Type B pancreatic cell (in vitro differentiated cells): ENCODE results near the gene TNFSF15. TPM values are rescaled to one million over a fixed set of nuclear protein-coding genes. Genes with fewer than 3 reads are reported as not detected.

Experiments used
- DNase-seq: peaks from one replicate; pipeline ENCODE4 v3.0.0; 2021; ENCODE audit warnings: mixed read lengths; ENCODE audit not compliant: unreplicated experiment; ENCODE audit errors: extremely low spot score
- H3K27ac Mint-ChIP-seq: 2 replicates; pipeline ENCODE4 v1.8.0; 2021; ENCODE audit warnings: mild to moderate bottlenecking, mixed read lengths
- H3K27me3 Mint-ChIP-seq: 2 replicates; pipeline ENCODE4 v1.8.0; 2021; ENCODE audit warnings: mixed read lengths
- H3K36me3 Mint-ChIP-seq: 2 replicates; pipeline ENCODE4 v1.8.0; 2021; ENCODE audit warnings: mixed read lengths
- H3K4me1 Mint-ChIP-seq: one replicate; pipeline ENCODE4 v1.8.0; 2021; ENCODE audit warnings: mixed read lengths; ENCODE audit not compliant: unreplicated experiment
- H3K4me3 Mint-ChIP-seq: 2 replicates; pipeline ENCODE4 v1.8.0; 2021; ENCODE audit warnings: mild to moderate bottlenecking, mixed read lengths
- H3K9me3 Mint-ChIP-seq: 2 replicates; pipeline ENCODE4 v1.8.0; 2021; ENCODE audit warnings: mixed read lengths
- total RNA-seq: library from RNA; stranded (reverse); gene quantifications from 2 replicates; pipeline ENCODE4 v1.2.1, GENCODE V29; 2021; ENCODE audit warnings: low replicate concordance
- TF ChIP-seq, protein P1 (sequence below): fragments of 200-600 bp; sonication (generic); conservative IDR thresholded peaks from 2 replicates; pipeline ENCODE4 v1.5.0; 2021; ENCODE audit warnings: antibody characterized with exemption, mild to moderate bottlenecking

Gene TNFSF15
- total RNA-seq, 1 donor from 2014 or later: 3.3 TPM

DNA sequence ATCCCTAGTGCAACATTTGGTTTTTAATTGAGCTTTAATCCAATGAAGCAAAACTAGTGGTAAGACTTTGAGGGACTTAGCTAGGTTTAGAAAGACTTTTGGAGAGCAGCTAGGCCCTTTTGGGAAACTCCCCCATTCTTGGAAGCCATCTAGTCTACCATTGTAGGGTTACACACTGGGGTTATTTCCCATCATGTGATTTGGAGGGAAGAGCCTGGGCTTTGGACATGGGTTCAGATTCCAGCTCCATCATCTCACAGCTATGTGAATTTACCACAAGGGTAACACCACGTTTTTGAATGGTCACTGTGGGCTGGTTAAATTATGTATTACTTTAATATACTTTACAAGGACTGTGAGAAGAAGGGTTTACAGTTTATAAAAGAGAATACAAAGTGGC, 18.3 kb upstream of the TNFSF15 start:
- Mint-ChIP-seq H3K9me3 (peaks cover 7% of the 10 kb centered on the region), H3K27me3 (no peaks in the 10 kb centered on the region), H3K4me1 (peaks cover 7% of the 10 kb centered on the region), H3K36me3 (no peaks in the 10 kb centered on the region), H3K4me3 (no peak overlapping the region), H3K27ac (no peak overlapping the region)
- no peak for DNase-seq
- TF ChIP-seq, protein P1, sequence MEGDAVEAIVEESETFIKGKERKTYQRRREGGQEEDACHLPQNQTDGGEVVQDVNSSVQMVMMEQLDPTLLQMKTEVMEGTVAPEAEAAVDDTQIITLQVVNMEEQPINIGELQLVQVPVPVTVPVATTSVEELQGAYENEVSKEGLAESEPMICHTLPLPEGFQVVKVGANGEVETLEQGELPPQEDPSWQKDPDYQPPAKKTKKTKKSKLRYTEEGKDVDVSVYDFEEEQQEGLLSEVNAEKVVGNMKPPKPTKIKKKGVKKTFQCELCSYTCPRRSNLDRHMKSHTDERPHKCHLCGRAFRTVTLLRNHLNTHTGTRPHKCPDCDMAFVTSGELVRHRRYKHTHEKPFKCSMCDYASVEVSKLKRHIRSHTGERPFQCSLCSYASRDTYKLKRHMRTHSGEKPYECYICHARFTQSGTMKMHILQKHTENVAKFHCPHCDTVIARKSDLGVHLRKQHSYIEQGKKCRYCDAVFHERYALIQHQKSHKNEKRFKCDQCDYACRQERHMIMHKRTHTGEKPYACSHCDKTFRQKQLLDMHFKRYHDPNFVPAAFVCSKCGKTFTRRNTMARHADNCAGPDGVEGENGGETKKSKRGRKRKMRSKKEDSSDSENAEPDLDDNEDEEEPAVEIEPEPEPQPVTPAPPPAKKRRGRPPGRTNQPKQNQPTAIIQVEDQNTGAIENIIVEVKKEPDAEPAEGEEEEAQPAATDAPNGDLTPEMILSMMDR: no peak

DNA sequence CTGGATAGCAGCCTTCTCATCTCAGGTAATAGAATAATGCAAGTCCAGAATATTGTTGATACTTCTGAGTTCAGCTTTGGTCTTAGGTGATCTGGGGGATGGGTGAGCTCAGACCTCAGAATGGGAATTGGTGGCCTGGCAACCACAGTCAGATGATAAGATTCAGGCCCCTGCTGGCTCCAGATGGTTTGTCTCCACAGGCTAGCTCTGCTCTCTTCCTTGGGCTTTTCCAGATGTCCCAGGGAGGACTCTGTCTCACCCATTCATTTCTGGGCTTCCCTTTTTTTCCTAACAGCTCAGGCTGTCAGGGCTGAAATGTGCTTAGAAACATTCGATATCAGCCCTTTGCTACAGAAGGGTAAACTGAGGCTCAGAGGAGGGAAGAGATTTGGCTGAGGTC, 17.6 kb upstream of the TNFSF15 start:
- no peak overlapping the region for H3K27ac Mint-ChIP-seq
- H3K4me3 Mint-ChIP-seq: no peak overlapping the region
- DNase-seq: no peak
- no peaks in the 10 kb centered on the region for H3K27me3 Mint-ChIP-seq
- H3K9me3 Mint-ChIP-seq: peaks cover 7% of the 10 kb centered on the region
- peaks cover 7% of the 10 kb centered on the region for H3K4me1 Mint-ChIP-seq
- TF ChIP-seq, protein P1: no peak
- H3K36me3 Mint-ChIP-seq: no peaks in the 10 kb centered on the region

DNA sequence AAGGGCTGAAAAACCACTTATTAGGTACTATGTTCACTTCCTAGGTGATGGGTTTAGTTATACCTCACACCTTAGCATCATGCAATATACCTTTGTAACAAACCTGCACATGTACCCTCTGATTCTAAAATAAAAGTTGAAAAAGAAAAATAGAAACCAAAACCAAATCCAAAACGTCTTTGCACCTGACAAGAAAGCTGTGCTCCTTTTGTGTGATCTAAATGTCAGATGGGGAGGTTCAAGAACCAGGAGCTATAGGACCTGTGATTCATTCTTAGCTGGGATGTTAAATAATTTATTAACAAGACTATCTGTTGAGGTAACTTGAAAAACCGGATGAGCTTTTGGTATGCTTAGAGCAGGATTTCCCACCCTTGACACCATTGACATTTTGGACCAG, 16.9 kb upstream of the TNFSF15 start:
- DNase-seq: no peak
- peaks cover 7% of the 10 kb centered on the region for H3K4me1 Mint-ChIP-seq
- peaks cover 7% of the 10 kb centered on the region for H3K9me3 Mint-ChIP-seq
- H3K36me3 Mint-ChIP-seq: no peaks in the 10 kb centered on the region
- no peak overlapping the region for H3K4me3 Mint-ChIP-seq
- TF ChIP-seq, protein P1: no peak
- H3K27ac Mint-ChIP-seq: no peak overlapping the region
- H3K27me3 Mint-ChIP-seq: no peaks in the 10 kb centered on the region

DNA sequence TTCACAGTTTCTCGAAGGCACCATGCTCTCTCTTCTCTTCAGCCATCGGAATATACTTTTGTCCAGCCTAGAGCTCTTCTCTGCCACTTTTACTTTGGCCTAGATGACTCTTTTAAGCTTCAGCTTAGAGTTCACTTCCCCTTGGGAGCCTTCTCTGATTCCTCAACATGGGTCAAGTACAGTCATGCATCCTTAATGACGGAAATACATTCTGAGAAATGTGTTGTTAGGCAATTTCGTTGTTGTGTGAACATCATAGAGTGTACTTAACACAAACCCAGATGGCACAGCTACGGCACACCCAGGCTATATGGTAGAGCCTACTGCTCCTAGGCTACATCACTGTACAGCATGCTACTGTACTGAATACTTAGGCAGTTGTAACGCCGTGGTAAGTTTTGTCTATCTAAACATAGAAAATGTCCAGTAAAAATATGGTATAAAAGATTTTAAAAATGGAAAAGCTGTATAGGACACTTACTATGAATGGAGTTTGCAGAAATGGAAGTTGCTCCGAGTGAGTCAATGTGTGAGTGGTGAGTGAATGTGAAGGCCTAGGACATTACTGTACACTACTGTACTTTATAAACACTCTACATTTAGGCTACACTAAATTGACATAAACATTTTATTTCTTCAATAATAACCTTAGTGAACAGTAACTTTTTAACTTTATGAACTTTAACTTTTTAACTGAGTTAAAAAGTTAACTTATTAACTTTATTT, 15.1 kb upstream of the TNFSF15 start:
- Mint-ChIP-seq H3K9me3 (peaks cover 7% of the 10 kb centered on the region), H3K27ac (no peak overlapping the region), H3K36me3 (no peaks in the 10 kb centered on the region), H3K4me1 (peaks cover 11% of the 10 kb centered on the region), H3K27me3 (no peaks in the 10 kb centered on the region), H3K4me3 (no peak overlapping the region)
- DNase-seq: no peak
- TF ChIP-seq, protein P1: no peak

DNA sequence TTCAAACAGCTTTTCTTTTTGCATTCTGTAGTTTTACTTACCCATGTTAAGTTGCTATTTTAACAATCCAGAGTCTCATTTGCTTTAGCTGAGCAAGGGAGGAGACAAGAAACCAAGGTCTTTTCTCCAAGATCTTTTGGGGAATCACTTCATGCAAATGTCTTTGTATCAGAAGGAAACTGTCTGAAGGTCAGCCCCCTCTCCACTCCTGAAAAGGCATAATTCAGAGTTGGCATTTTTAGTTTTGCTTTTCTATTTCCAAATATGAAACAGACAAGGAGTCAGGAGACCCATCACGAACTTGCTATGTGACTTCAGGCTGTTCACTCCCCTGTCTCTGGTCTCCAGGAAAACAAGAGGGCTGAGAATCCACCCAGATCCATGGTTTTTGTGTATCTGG, 12.3 kb upstream of the TNFSF15 start:
- Mint-ChIP-seq H3K36me3 (no peaks in the 10 kb centered on the region), H3K9me3 (peaks cover 12% of the 10 kb centered on the region), H3K4me1 (peaks cover 4% of the 10 kb centered on the region), H3K27ac (no peak overlapping the region), H3K4me3 (no peak overlapping the region), H3K27me3 (no peaks in the 10 kb centered on the region)
- TF ChIP-seq, protein P1: no peak
- DNase-seq: no peak
